Measurements from ENCODE around the gene FKBP5. TPM values are rescaled to one million over a fixed set of nuclear protein-coding genes. Genes with fewer than 3 reads are reported as not detected.

The FKBP5 gene
- total RNA-seq, 1 experiment from 2014 or later: 12.4 TPM

DNA sequence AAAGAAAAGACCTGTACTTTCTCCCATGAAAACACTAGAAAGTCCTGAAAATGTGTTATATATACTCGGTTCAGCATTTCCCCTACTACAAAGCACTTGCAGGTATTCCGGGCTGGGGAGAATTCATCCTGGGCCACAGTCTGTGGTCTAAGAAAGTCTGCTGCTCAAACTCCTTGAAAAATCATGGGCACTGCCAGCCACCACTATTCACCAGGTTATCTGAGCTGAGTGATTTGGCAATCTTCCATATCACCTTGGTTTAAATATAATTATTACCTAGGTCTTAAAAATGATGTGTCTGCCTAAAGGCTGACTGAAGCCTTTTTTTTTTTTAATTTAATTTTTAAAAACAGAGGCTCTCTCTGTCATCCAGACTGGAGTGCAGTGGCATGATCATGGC is 11.3 kb downstream of the FKBP5 start:
- ChIA-PET POLR2A (ENCODE audit: unreplicated experiment) (no interaction called here), CTCF (no interaction called here)
- Histone ChIP-seq H3F3A (ENCODE audit: low read length, unreplicated experiment) (no peaks in the 10 kb centered on the region), H3K9me3 (ENCODE audit: low read length) (no peaks in the 10 kb centered on the region), H3K27ac (ENCODE audit: low read length) (no peak overlapping the region), H3K9me2 (replicated peaks; ENCODE audit: low read length) (no peaks in the 10 kb centered on the region), H4K20me1 (ENCODE audit: low read length) (no peaks in the 10 kb centered on the region), H3K4me1 (ENCODE audit: insufficient read depth, low read length) (no peaks in the 10 kb centered on the region), H3K4me2 (ENCODE audit: low read length) (no peak overlapping the region), H3K79me2 (ENCODE audit: low read length) (peaks cover 32% of the 10 kb centered on the region), H3K4me3 (ENCODE audit: low read length) (no peak overlapping the region), H3K27me3 (ENCODE audit: low read length) (no peaks in the 10 kb centered on the region), H3K36me3 (ENCODE audit: low read depth, low read length) (no peaks in the 10 kb centered on the region), H3K9ac (ENCODE audit: low read length) (no peak overlapping the region), H2AFZ (ENCODE audit: low read length) (no peak overlapping the region)
- intact Hi-C loops (cut with micrococcal nuclease): no loop called here
- no peak for DNase-seq
- no peak for ATAC-seq
- no TSS peak for BruUV-seq (replicated peaks)
- TF ChIP-seq, protein P1, sequence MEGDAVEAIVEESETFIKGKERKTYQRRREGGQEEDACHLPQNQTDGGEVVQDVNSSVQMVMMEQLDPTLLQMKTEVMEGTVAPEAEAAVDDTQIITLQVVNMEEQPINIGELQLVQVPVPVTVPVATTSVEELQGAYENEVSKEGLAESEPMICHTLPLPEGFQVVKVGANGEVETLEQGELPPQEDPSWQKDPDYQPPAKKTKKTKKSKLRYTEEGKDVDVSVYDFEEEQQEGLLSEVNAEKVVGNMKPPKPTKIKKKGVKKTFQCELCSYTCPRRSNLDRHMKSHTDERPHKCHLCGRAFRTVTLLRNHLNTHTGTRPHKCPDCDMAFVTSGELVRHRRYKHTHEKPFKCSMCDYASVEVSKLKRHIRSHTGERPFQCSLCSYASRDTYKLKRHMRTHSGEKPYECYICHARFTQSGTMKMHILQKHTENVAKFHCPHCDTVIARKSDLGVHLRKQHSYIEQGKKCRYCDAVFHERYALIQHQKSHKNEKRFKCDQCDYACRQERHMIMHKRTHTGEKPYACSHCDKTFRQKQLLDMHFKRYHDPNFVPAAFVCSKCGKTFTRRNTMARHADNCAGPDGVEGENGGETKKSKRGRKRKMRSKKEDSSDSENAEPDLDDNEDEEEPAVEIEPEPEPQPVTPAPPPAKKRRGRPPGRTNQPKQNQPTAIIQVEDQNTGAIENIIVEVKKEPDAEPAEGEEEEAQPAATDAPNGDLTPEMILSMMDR (conservative IDR thresholded peaks at IDR 0.05; ENCODE audit: low read depth, low read length): no peak
- TF ChIP-seq EZH2phosphoT487 (IDR thresholded peaks at IDR 0.05; ENCODE audit: borderline replicate concordance, low read length): no peak
- TF ChIP-seq EZH2 (IDR thresholded peaks at IDR 0.05; ENCODE audit: low read length, unreplicated experiment): no peak

DNA sequence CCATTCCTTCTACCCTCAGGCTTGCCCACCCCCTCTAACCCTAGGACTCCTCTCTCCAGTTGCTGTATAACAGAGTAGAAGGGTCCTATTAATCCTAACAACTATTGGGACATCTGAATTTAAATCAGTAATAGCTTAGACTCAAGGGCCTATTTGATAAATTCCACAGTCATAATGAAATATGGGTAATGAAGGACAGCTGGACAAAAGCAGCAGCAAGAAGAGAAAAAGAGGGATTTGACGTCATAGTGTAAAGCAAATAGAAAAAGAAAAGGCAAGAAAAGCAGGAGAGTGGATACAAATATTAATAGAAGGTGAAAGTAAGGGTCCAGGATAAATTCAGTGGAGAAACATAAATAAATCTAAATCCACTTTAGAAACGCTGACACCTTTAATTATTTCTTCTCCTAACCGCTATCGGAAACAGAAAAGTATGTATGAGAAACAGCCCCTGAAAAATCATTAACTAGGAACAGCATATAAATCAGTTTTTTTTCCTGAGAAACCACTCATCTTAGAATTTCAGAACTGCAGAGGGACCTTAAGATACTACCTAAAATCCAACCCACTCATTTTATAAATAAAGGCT is 12.8 kb downstream of the FKBP5 start:
- H3K4me2 ChIP-seq (ENCODE audit: low read length): no peak overlapping the region
- H3K9me2 ChIP-seq (replicated peaks; ENCODE audit: low read length): no peaks in the 10 kb centered on the region
- H3K9ac ChIP-seq (ENCODE audit: low read length): no peak overlapping the region
- ChIA-PET CTCF (no interaction called here), POLR2A (ENCODE audit: unreplicated experiment) (no interaction called here)
- DNase-seq: no peak
- H3K9me3 ChIP-seq (ENCODE audit: low read length): no peaks in the 10 kb centered on the region
- H3K27ac ChIP-seq (ENCODE audit: low read length): no peak overlapping the region
- no peaks in the 10 kb centered on the region for H3K27me3 ChIP-seq (ENCODE audit: low read length)
- BruUV-seq (replicated peaks): no TSS peak
- ATAC-seq: no peak
- H3F3A ChIP-seq (ENCODE audit: low read length, unreplicated experiment): no peaks in the 10 kb centered on the region
- H3K36me3 ChIP-seq (ENCODE audit: low read depth, low read length): no peaks in the 10 kb centered on the region
- H3K4me3 ChIP-seq (ENCODE audit: low read length): no peak overlapping the region
- intact Hi-C loops (cut with micrococcal nuclease): no loop called here
- peaks cover 20% of the 10 kb centered on the region for H3K79me2 ChIP-seq (ENCODE audit: low read length)
- TF ChIP-seq EZH2phosphoT487 (IDR thresholded peaks at IDR 0.05; ENCODE audit: borderline replicate concordance, low read length) (no peak), EZH2 (IDR thresholded peaks at IDR 0.05; ENCODE audit: low read length, unreplicated experiment) (no peak)
- TF ChIP-seq, protein P1 (conservative IDR thresholded peaks at IDR 0.05; ENCODE audit: low read depth, low read length): no peak
- H4K20me1 ChIP-seq (ENCODE audit: low read length): no peaks in the 10 kb centered on the region
- H3K4me1 ChIP-seq (ENCODE audit: insufficient read depth, low read length): no peaks in the 10 kb centered on the region
- H2AFZ ChIP-seq (ENCODE audit: low read length): no peak overlapping the region

DNA sequence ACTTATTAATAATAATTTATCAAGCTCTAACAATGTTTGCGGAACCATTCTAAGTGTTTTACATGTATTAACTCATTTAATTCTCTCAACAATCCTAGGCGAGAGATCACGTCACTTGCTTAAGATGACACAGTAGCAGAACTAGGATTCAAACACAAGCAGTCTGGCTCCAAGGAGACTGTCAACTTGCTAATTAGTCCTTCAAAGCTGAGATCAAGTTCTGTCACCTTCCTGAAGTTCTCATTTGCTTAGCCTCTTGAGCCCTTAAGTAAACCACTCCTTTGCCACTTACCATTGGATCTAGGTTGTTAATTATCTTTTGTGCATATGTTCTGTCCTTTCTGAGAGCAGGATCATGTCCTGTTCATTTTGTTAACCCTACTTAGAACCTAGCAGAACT is 14.1 kb downstream of the FKBP5 start:
- H2AFZ ChIP-seq (ENCODE audit: low read length): no peak overlapping the region
- H3K79me2 ChIP-seq (ENCODE audit: low read length): peaks cover 9% of the 10 kb centered on the region; the same call in 1 of the 2 replicates
- H3F3A ChIP-seq (ENCODE audit: low read length, unreplicated experiment): no peaks in the 10 kb centered on the region
- no peaks in the 10 kb centered on the region for H4K20me1 ChIP-seq (ENCODE audit: low read length)
- H3K36me3 ChIP-seq (ENCODE audit: low read depth, low read length): no peaks in the 10 kb centered on the region
- TF ChIP-seq EZH2 (IDR thresholded peaks at IDR 0.05; ENCODE audit: low read length, unreplicated experiment) (no peak), EZH2phosphoT487 (IDR thresholded peaks at IDR 0.05; ENCODE audit: borderline replicate concordance, low read length) (no peak)
- TF ChIP-seq, protein P1 (conservative IDR thresholded peaks at IDR 0.05; ENCODE audit: low read depth, low read length): no peak
- no peak overlapping the region for H3K27ac ChIP-seq (ENCODE audit: low read length)
- no peak overlapping the region for H3K9ac ChIP-seq (ENCODE audit: low read length)
- no peak overlapping the region for H3K4me3 ChIP-seq (ENCODE audit: low read length)
- POLR2A ChIA-PET (ENCODE audit: unreplicated experiment): no interaction called here
- intact Hi-C loops (cut with micrococcal nuclease): no loop called here
- no peak overlapping the region for H3K4me2 ChIP-seq (ENCODE audit: low read length)
- no peaks in the 10 kb centered on the region for H3K9me3 ChIP-seq (ENCODE audit: low read length)
- ATAC-seq (no peak), DNase-seq (no peak)
- BruUV-seq (replicated peaks): no TSS peak
- CTCF ChIA-PET: no interaction called here
- no peaks in the 10 kb centered on the region for H3K27me3 ChIP-seq (ENCODE audit: low read length)
- no peaks in the 10 kb centered on the region for H3K9me2 ChIP-seq (replicated peaks; ENCODE audit: low read length)
- no peaks in the 10 kb centered on the region for H3K4me1 ChIP-seq (ENCODE audit: insufficient read depth, low read length)

Measured in PC-3 (cell line).